IMR-90 (cell line): Measurements from ENCODE around the gene RBM34. TPM values are rescaled to one million over a fixed set of nuclear protein-coding genes. Genes with fewer than 3 reads are reported as not detected.

ENCODE experiments used
- ATAC-seq: fragments of 200-7000 bp; cut with Tn5 transposase; 2 replicates; pipeline ENCODE4 v1.9.1; 2020; ENCODE audit warnings: low read depth, mild to moderate bottlenecking, moderate library complexity
- BruUV-seq: library from RNA; stranded (reverse); fragments of 400-500 nt; replicated peaks from 2 replicates; lab custom pipeline; 2021; lab: Mats Ljungman, UMichigan
- CTCF ChIA-PET: fragments of 300-600 bp; formaldehyde crosslinking; extraction: SDS; loops from one replicate; lab custom pipeline; 2021; ENCODE audit warnings: antibody characterized with exemption; lab: Yijun Ruan, JAX
- POLR2A ChIA-PET: fragments of 300-600 bp; sonication (Branson Sonifier 250); formaldehyde crosslinking; loops from one replicate; lab custom pipeline; 2022; ENCODE audit warnings: antibody characterized with exemption; ENCODE audit not compliant: unreplicated experiment; lab: Charles Lee
- DNase-seq: peaks from one replicate; pipeline ENCODE4 v3.0.0; 2013
- H2AFZ ChIP-seq: replicated peaks from 2 replicates; pipeline ENCODE3; 2013; ENCODE audit warnings: low read length, mild to moderate bottlenecking; ENCODE audit not compliant: poor library complexity
- H2AK5ac ChIP-seq: 2 replicates; pipeline ENCODE4 v1.6.1; 2013; ENCODE audit warnings: low read depth, low read length, inconsistent platforms
- H2AK9ac ChIP-seq: replicated peaks from 2 replicates; pipeline ENCODE3; 2013; ENCODE audit warnings: mild to moderate bottlenecking, low read depth, low read length, moderate library complexity; ENCODE audit not compliant: poor library complexity
- H2BK120ac ChIP-seq: 2 replicates; pipeline ENCODE4 v1.6.1; 2013; ENCODE audit warnings: low read depth, low read length, inconsistent platforms
- H2BK15ac ChIP-seq: 3 replicates; pipeline ENCODE4 v1.6.1; 2013; ENCODE audit warnings: low read depth, low read length, inconsistent platforms
- H2BK20ac ChIP-seq: 2 replicates; pipeline ENCODE4 v1.6.1; 2013; ENCODE audit warnings: low read depth, mild to moderate bottlenecking, inconsistent platforms, low read length, moderate library complexity
- H2BK5ac ChIP-seq: 2 replicates; pipeline ENCODE4 v1.6.1; 2013; ENCODE audit warnings: mild to moderate bottlenecking, low read depth, low read length, inconsistent platforms; ENCODE audit not compliant: poor library complexity, severe bottlenecking
- H3K14ac ChIP-seq: replicated peaks from 2 replicates; pipeline ENCODE4 v1.6.1; 2013; ENCODE audit warnings: low read depth, low read length, inconsistent platforms
- H3K18ac ChIP-seq: 2 replicates; pipeline ENCODE4 v1.6.1; 2013; ENCODE audit warnings: low read depth, low read length, control low read depth
- H3K23ac ChIP-seq: 2 replicates; pipeline ENCODE4 v1.6.1; 2013; ENCODE audit warnings: low read depth, low read length, inconsistent platforms
- H3K27ac ChIP-seq: 2 replicates; pipeline ENCODE4 v1.5.1; 2013; ENCODE audit warnings: mild to moderate bottlenecking, control low read depth, low read length; ENCODE audit not compliant: insufficient read depth
- H3K27me3 ChIP-seq: 2 replicates; pipeline ENCODE4 v1.6.1; 2013; ENCODE audit warnings: low read length; ENCODE audit not compliant: control insufficient read depth, insufficient read depth
- H3K36me3 ChIP-seq: 2 replicates; pipeline ENCODE4 v1.6.1; 2013; ENCODE audit warnings: low read length, mixed read lengths; ENCODE audit not compliant: control insufficient read depth, insufficient read depth
- H3K4ac ChIP-seq: 2 replicates; pipeline ENCODE4 v1.6.1; 2013; ENCODE audit warnings: low read depth, low read length, inconsistent platforms
- H3K4me1 ChIP-seq: 2 replicates; pipeline ENCODE4 v1.6.1; 2013; ENCODE audit warnings: low read length, mixed read lengths; ENCODE audit not compliant: control insufficient read depth, insufficient read depth
- H3K4me2 ChIP-seq: 2 replicates; pipeline ENCODE4 v1.6.1; 2013; ENCODE audit warnings: low read depth, mild to moderate bottlenecking, control low read depth, low read length, moderate library complexity
- H3K4me3 ChIP-seq: 2 replicates; pipeline ENCODE4 v1.5.1; 2013; ENCODE audit warnings: low read depth, mild to moderate bottlenecking, control low read depth, low read length, moderate library complexity; ENCODE audit not compliant: insufficient read depth
- H3K56ac ChIP-seq: 2 replicates; pipeline ENCODE4 v1.6.1; 2013; ENCODE audit warnings: low read length, inconsistent platforms; ENCODE audit not compliant: insufficient read depth; ENCODE audit errors: extremely low read depth
- H3K79me1 ChIP-seq, 2 experiments: 2 replicates each; pipeline ENCODE4 v1.6.1; 2013; ENCODE audit warnings: low read length in 2 of 2, inconsistent platforms in 1 of 2, low read depth in 1 of 2
- H3K9ac ChIP-seq: 2 replicates; pipeline ENCODE4 v1.6.1; 2013; ENCODE audit warnings: low read depth, low read length, control low read depth
- H3K9me1 ChIP-seq: 2 replicates; pipeline ENCODE4 v1.6.1; 2013; ENCODE audit warnings: low read length, inconsistent platforms; ENCODE audit not compliant: insufficient read depth
- H3K9me3 ChIP-seq: 2 replicates; pipeline ENCODE4 v1.6.1; 2013; ENCODE audit warnings: low read length; ENCODE audit not compliant: control insufficient read depth, insufficient read depth
- H4K20me1 ChIP-seq: 2 replicates; pipeline ENCODE4 v1.6.1; 2013; ENCODE audit warnings: low read length, inconsistent platforms; ENCODE audit not compliant: insufficient read depth
- H4K5ac ChIP-seq: 2 replicates; pipeline ENCODE4 v1.6.1; 2013; ENCODE audit warnings: mild to moderate bottlenecking, low read depth, low read length, control low read depth
- H4K8ac ChIP-seq, 2 experiments: 2 replicates each; pipeline ENCODE4 v1.6.1; 2013; ENCODE audit warnings: low read depth in 2 of 2, low read length in 2 of 2, control low read depth in 1 of 2, inconsistent platforms in 1 of 2
- H4K91ac ChIP-seq: 2 replicates; pipeline ENCODE4 v1.6.1; 2013; ENCODE audit warnings: low read depth, low read length, inconsistent platforms; ENCODE audit not compliant: insufficient read depth
- BHLHE40 ChIP-seq: fragments of 150-350 bp; IDR thresholded peaks from 2 replicates; pipeline ENCODE4 v1.6.1; 2016; ENCODE audit warnings: mild to moderate bottlenecking, low read depth, low read length
- ELK1 ChIP-seq: fragments of 150-350 bp; IDR thresholded peaks from 2 replicates; pipeline ENCODE4 v1.6.1; 2016; ENCODE audit warnings: low read depth, mild to moderate bottlenecking, low read length, moderate library complexity, borderline replicate concordance
- MAFK ChIP-seq: IDR thresholded peaks from 2 replicates; pipeline ENCODE4 v1.6.1; 2012; ENCODE audit warnings: low read depth, low read length, improper control_type of control experiment
- NFE2L2 ChIP-seq: fragments of 150-350 bp; IDR thresholded peaks from 2 replicates; pipeline ENCODE4 v1.6.1; 2016; ENCODE audit warnings: low read depth, mild to moderate bottlenecking, low read length
- RCOR1 ChIP-seq: IDR thresholded peaks from 2 replicates; pipeline ENCODE4 v1.6.1; 2012; ENCODE audit warnings: mild to moderate bottlenecking, low read length, improper control_type of control experiment; ENCODE audit not compliant: insufficient replicate concordance
- SMC3 ChIP-seq: fragments of 150-350 bp; IDR thresholded peaks from 2 replicates; pipeline ENCODE4 v1.6.1; 2016; ENCODE audit warnings: low read depth, mild to moderate bottlenecking, antibody characterized with exemption, low read length, moderate library complexity
- WGBS, 2 experiments: methylation state at CpG; one replicate each; pipeline versions ENCODE4 v1.1.5 to v1.1.7; 2013; ENCODE audit warnings: missing lambda C conversion rate in 2 of 2; ENCODE audit not compliant: insufficient read length in 1 of 2; ENCODE audit errors: extremely low coverage in 2 of 2; 5-methylcytosine and 5-hydroxymethylcytosine counted together
- dilution Hi-C: fragments of 300-500 bp; cut with HindIII; formaldehyde crosslinking; loops from one replicate; pipeline ENCODE4 v1.14.3; 2018; ENCODE audit warnings: low sequenced_read_pairs; ENCODE audit not compliant: unreplicated experiment
- in situ Hi-C: fragments of 300-500 bp; cut with MboI; formaldehyde crosslinking; loops from 3 replicates; pipeline ENCODE4 v1.14.3; 2019; ENCODE audit warnings: low sequenced_read_pairs, inconsistent platforms, mixed read lengths
- intact Hi-C: fragments of 100-400 bp; cut with micrococcal nuclease; formaldehyde crosslinking; loops from 2 replicates; pipeline ENCODE4 v1.10.0; 2022
- polyA plus RNA-seq, 3 experiments: library from polyadenylated mRNA; depleted of rRNA; stranded (reverse); fragments of >200 nt; gene quantifications; 2 replicates each; pipeline ENCODE4 v1.2.3, GENCODE V29; 2012; ENCODE audit warnings: low replicate concordance in 1 of 3
- total RNA-seq: library from RNA; depleted of rRNA; stranded (reverse); fragments of >200 nt; gene quantifications from 2 replicates; pipeline ENCODE4 v1.2.3, GENCODE V29; 2012

Gene RBM34
- total and polyA plus RNA-seq, 2 of the 4 experiments (the other 2 are of a cell fraction): 28.7 to 34.0 TPM

GRCh38 chr1:235124111-235124510, 36.9 kb downstream of the RBM34 start:
- intact Hi-C loops: no loop called here
- H4K20me1 ChIP-seq: peaks cover 78% of the 10 kb centered on the region

More at GRCh38 chr1:235124111-235124510, 36.9 kb downstream of the RBM34 start:
- Histone ChIP-seq H3K4me1 (0 out of 2 replicates have a peak, but pooled peaks cover 1% of the 10 kb centered on the region), H3K9ac (no peak overlapping the region), H2BK120ac (no peak overlapping the region), H3K4ac (no peak overlapping the region), H2AK9ac (no peak overlapping the region), H4K8ac (no peak overlapping the region), H3K9me3 (no peaks in the 10 kb centered on the region), H3K79me1 (peaks cover 0 to 22% of the 10 kb centered on the region in 2 experiments), H3K56ac (no peak overlapping the region), H3K14ac (no peak overlapping the region), H3K27ac (no peak overlapping the region), H3K4me2 (no peak overlapping the region), H3K9me1 (no peaks in the 10 kb centered on the region), H2BK15ac (no peak overlapping the region), H2BK5ac (no peak overlapping the region), H3K4me3 (no peak overlapping the region), H4K91ac (no peak overlapping the region), H3K36me3 (peaks cover 9% of the 10 kb centered on the region; the same call in 1 of the 2 replicates), H2AFZ (no peak overlapping the region), H4K5ac (no peak overlapping the region), H2AK5ac (no peak overlapping the region), H3K23ac (no peak overlapping the region), H2BK20ac (no peak overlapping the region), H3K18ac (no peak overlapping the region), H3K27me3 (no peaks in the 10 kb centered on the region)
- TF ChIP-seq ELK1: no peak
- TF ChIP-seq SMC3: no peak
- no peak for TF ChIP-seq NFE2L2
- TF ChIP-seq MAFK: no peak
- TF ChIP-seq BHLHE40: no peak
- no peak for TF ChIP-seq RCOR1
- WGBS, 2 experiments: 100% methylated on average over 1 of the region's 9 CpGs; no CpG with 5 or more reads in 1 of the 2 experiments
- dilution Hi-C loops: no loop called here
- POLR2A ChIA-PET: interaction anchor here (0.5 kb wide), 1 partner anchor 35 kb away, joined by 5 read pairs; no protein-coding TSS in a partner anchor
- ATAC-seq: no peak
- in situ Hi-C loops: loop anchor here (25.0 kb wide), 1 partner anchor 987 kb away; no protein-coding TSS in a partner anchor
- CTCF ChIA-PET: no interaction called here
- DNase-seq: no peak
- no TSS peak for BruUV-seq
